ENCODE data around the gene LIMK1.
"Not testable (repeated sequence)": the region's sequence is repeated elsewhere in the genome, so short reads cannot be mapped to it uniquely, and the experiment has no call there.

The LIMK1 gene

GRCh38 chr7:74126220-74126880 is 42.7 kb downstream of the LIMK1 start:
- no peak for DNase-seq

GRCh38 chr7:74129887-74130286 is 46.3 kb downstream of the LIMK1 start:
- no peak for DNase-seq

- no peak for DNase-seq
Measured at GRCh38 chr7:74130518-74130917, 46.9 kb downstream of the LIMK1 start.

- DNase-seq, result no peak
Measured at GRCh38 chr7:74134117-74134620, 50.6 kb downstream of the LIMK1 start.

GRCh38 chr7:74138334-74138867 is 54.8 kb downstream of the LIMK1 start:
- DNase-seq, result no peak

- DNase-seq, result no peak
Measured at GRCh38 chr7:74138945-74139843, 55.6 kb downstream of the LIMK1 start.

GRCh38 chr7:74141705-74142104 is 58.1 kb downstream of the LIMK1 start:
- no peak for DNase-seq

GRCh38 chr7:74143383-74143782 is 59.8 kb downstream of the LIMK1 start:
- DNase-seq, result no peak

GRCh38 chr7:74148491-74148890 is 64.9 kb downstream of the LIMK1 start:
- no peak for DNase-seq

GRCh38 chr7:74149071-74149470 is 65.5 kb downstream of the LIMK1 start:
- no peak for DNase-seq

GRCh38 chr7:74149603-74150002 is 66.0 kb downstream of the LIMK1 start:
- DNase-seq, result no peak

- no peak for DNase-seq
Measured at GRCh38 chr7:74153736-74154135, 70.1 kb downstream of the LIMK1 start.

- DNase-seq, result no peak
Measured at GRCh38 chr7:74155810-74156395, 72.3 kb downstream of the LIMK1 start.

- no peak for DNase-seq
Measured at GRCh38 chr7:74157605-74158004, 74.0 kb downstream of the LIMK1 start.

GRCh38 chr7:74164985-74165456 is 81.4 kb downstream of the LIMK1 start:
- DNase-seq, result no peak

- no peak for DNase-seq
Measured at GRCh38 chr7:74165867-74166593, 82.4 kb downstream of the LIMK1 start.

- not testable (repeated sequence) for DNase-seq
Measured at GRCh38 chr7:74167324-74167723, 83.7 kb downstream of the LIMK1 start.

Data from NCI-H2029 (cell line).